HEK293 (cell line): ENCODE results near the gene ABR.
A peak's percentile ranks its signal among the peaks of the same experiment; 100 is the strongest.

Experiments
- GLIS2 ChIP-seq: fragments of 450-650 bp; formaldehyde crosslinking; IDR thresholded peaks from 2 replicates; pipeline ENCODE4 v1.5.1; 2016; ENCODE audit warnings: missing biosample characterization, missing genetic modification characterization
- IKZF3 ChIP-seq: fragments of 450-650 bp; IDR thresholded peaks from 2 replicates; pipeline ENCODE4 v1.5.0; 2018; ENCODE audit warnings: missing biosample characterization, mild to moderate bottlenecking, missing genetic modification characterization, moderate library complexity
- INSM2 ChIP-seq: fragments of 450-650 bp; formaldehyde crosslinking; IDR thresholded peaks from 2 replicates; pipeline ENCODE4 v1.5.1; 2016; ENCODE audit warnings: missing biosample characterization, missing genetic modification characterization
- KLF17 ChIP-seq: fragments of 450-650 bp; formaldehyde crosslinking; IDR thresholded peaks from 2 replicates; pipeline ENCODE4 v1.5.1; 2016; ENCODE audit warnings: missing biosample characterization, missing genetic modification characterization
- WT1 ChIP-seq: fragments of 450-650 bp; formaldehyde crosslinking; IDR thresholded peaks from 2 replicates; pipeline ENCODE4 v1.5.1; 2016; ENCODE audit warnings: missing biosample characterization, missing genetic modification characterization
- ZBTB1 ChIP-seq: fragments of 450-650 bp; formaldehyde crosslinking; IDR thresholded peaks from 2 replicates; pipeline ENCODE4 v1.5.1; 2016; ENCODE audit warnings: missing biosample characterization, missing genetic modification characterization
- ZBTB48 ChIP-seq: fragments of 450-650 bp; formaldehyde crosslinking; IDR thresholded peaks from 2 replicates; pipeline ENCODE4 v1.5.1; 2016; ENCODE audit warnings: missing biosample characterization, missing genetic modification characterization
- ZBTB6 ChIP-seq: fragments of 450-650 bp; formaldehyde crosslinking; IDR thresholded peaks from 2 replicates; pipeline ENCODE4 v1.5.1; 2017; ENCODE audit warnings: missing biosample characterization, missing genetic modification characterization
- ZBTB8A ChIP-seq: fragments of 450-650 bp; formaldehyde crosslinking; IDR thresholded peaks from 2 replicates; pipeline ENCODE4 v1.5.1; 2016; ENCODE audit warnings: missing biosample characterization, missing genetic modification characterization
- ZEB2 ChIP-seq: fragments of 450-650 bp; formaldehyde crosslinking; IDR thresholded peaks from 2 replicates; pipeline ENCODE4 v1.5.1; 2016; ENCODE audit warnings: missing biosample characterization, missing genetic modification characterization
- ZNF366 ChIP-seq: fragments of 450-650 bp; formaldehyde crosslinking; conservative IDR thresholded peaks from 2 replicates; pipeline ENCODE4 v1.5.1; 2016; ENCODE audit warnings: missing biosample characterization, missing genetic modification characterization
- ZNF394 ChIP-seq: fragments of 450-650 bp; formaldehyde crosslinking; IDR thresholded peaks from 2 replicates; pipeline ENCODE4 v1.5.1; 2016; ENCODE audit warnings: missing biosample characterization, missing genetic modification characterization, mild to moderate bottlenecking, moderate library complexity, borderline replicate concordance
- ZNF580 ChIP-seq: fragments of 450-650 bp; formaldehyde crosslinking; IDR thresholded peaks from 2 replicates; pipeline ENCODE4 v1.5.1; 2016; ENCODE audit warnings: missing biosample characterization, missing genetic modification characterization
- ZNF600 ChIP-seq: fragments of 450-650 bp; formaldehyde crosslinking; IDR thresholded peaks from 2 replicates; pipeline ENCODE4 v1.5.1; 2016; ENCODE audit warnings: missing biosample characterization, missing genetic modification characterization
- ZNF623 ChIP-seq: fragments of 450-650 bp; formaldehyde crosslinking; IDR thresholded peaks from 2 replicates; pipeline ENCODE4 v1.5.1; 2016; ENCODE audit warnings: missing biosample characterization, missing genetic modification characterization
- ZNF629 ChIP-seq: fragments of 450-650 bp; formaldehyde crosslinking; IDR thresholded peaks from 2 replicates; pipeline ENCODE4 v1.5.1; 2017; ENCODE audit warnings: missing biosample characterization, missing genetic modification characterization
- ZNF76 ChIP-seq: fragments of 450-650 bp; formaldehyde crosslinking; IDR thresholded peaks from 2 replicates; pipeline ENCODE4; 2016; ENCODE audit warnings: low read depth, missing biosample characterization, missing genetic modification characterization, borderline replicate concordance
- ZNF830 ChIP-seq: fragments of 450-650 bp; IDR thresholded peaks from 2 replicates; pipeline ENCODE4 v1.5.0; 2018; ENCODE audit warnings: missing biosample characterization, missing genetic modification characterization, low read depth, mild to moderate bottlenecking, moderate library complexity
- TF ChIP-seq, protein P1 (sequence below): fragments of 450-650 bp; formaldehyde crosslinking; IDR thresholded peaks from 2 replicates; pipeline ENCODE4 v1.5.1; 2016; ENCODE audit warnings: missing biosample characterization, missing genetic modification characterization
- TF ChIP-seq, protein P2 (sequence below): fragments of 450-650 bp; formaldehyde crosslinking; IDR thresholded peaks from 2 replicates; pipeline ENCODE4 v1.5.1; 2016; ENCODE audit warnings: missing biosample characterization, missing genetic modification characterization
- TF ChIP-seq, protein P3 (sequence below): fragments of 450-650 bp; formaldehyde crosslinking; IDR thresholded peaks from 2 replicates; pipeline ENCODE4 v1.5.1; 2016; ENCODE audit warnings: missing biosample characterization, missing genetic modification characterization
- TF ChIP-seq, protein P4 (sequence below): fragments of 450-650 bp; formaldehyde crosslinking; IDR thresholded peaks from 2 replicates; pipeline ENCODE4 v1.5.1; 2016; ENCODE audit warnings: missing biosample characterization, missing genetic modification characterization
- TF ChIP-seq, protein P5 (sequence below): fragments of 450-650 bp; formaldehyde crosslinking; IDR thresholded peaks from 2 replicates; pipeline ENCODE4 v1.5.1; 2016; ENCODE audit warnings: missing biosample characterization, missing genetic modification characterization

The ABR gene

DNA sequence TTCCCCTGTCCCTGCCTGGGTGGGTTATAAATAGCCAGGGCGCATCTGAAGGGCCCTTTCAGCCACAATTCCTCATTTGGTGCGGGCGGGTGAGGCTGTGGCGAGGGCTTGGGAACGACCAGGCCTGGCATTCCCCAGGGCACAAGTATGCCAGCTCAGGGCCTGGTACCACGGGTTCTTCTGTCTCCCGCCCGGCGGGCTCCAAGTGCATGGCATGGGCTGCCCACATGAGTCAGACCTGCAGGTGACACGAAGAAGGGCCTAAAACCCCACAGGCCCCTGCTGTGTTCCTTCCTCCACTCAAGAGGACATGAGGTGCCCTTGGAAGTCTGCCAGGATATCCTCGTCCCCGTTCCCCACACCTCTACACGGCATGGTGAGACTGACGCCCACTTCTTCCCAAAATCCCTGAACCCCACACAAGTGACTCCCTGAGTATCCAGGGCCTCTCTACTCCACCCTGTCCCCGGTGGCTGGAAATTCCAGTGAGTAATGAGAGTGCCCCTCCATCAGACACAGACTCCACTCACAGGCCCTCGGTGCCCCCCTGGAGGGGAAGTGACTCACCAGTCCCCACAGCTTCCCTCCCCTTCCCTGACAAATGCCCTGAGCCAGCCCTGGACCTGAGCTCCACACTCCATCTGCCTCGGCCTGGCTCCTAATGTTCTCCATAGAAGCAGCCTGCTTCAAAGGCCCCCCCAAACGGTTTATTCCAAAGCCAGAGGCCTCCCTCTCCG is 68.8 kb downstream of the ABR start (continued):
- TF ChIP-seq, protein P1, sequence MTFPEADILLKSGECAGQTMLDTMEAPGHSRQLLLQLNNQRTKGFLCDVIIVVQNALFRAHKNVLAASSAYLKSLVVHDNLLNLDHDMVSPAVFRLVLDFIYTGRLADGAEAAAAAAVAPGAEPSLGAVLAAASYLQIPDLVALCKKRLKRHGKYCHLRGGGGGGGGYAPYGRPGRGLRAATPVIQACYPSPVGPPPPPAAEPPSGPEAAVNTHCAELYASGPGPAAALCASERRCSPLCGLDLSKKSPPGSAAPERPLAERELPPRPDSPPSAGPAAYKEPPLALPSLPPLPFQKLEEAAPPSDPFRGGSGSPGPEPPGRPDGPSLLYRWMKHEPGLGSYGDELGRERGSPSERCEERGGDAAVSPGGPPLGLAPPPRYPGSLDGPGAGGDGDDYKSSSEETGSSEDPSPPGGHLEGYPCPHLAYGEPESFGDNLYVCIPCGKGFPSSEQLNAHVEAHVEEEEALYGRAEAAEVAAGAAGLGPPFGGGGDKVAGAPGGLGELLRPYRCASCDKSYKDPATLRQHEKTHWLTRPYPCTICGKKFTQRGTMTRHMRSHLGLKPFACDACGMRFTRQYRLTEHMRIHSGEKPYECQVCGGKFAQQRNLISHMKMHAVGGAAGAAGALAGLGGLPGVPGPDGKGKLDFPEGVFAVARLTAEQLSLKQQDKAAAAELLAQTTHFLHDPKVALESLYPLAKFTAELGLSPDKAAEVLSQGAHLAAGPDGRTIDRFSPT (tag by site-specific recombination): peak; percentile 77
- 0 out of 2 replicates have a peak, but pooled peaks have one; percentile 13 for TF ChIP-seq ZNF623 (tag by site-specific recombination)
- TF ChIP-seq, protein P2, sequence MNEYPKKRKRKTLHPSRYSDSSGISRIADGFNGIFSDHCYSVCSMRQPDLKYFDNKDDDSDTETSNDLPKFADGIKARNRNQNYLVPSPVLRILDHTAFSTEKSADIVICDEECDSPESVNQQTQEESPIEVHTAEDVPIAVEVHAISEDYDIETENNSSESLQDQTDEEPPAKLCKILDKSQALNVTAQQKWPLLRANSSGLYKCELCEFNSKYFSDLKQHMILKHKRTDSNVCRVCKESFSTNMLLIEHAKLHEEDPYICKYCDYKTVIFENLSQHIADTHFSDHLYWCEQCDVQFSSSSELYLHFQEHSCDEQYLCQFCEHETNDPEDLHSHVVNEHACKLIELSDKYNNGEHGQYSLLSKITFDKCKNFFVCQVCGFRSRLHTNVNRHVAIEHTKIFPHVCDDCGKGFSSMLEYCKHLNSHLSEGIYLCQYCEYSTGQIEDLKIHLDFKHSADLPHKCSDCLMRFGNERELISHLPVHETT (tag by site-specific recombination): peak; percentile 80
- TF ChIP-seq ZNF366: peak; percentile 76
- peak; percentile 83 for TF ChIP-seq ZNF629 (tag by site-specific recombination)
- 0 out of 2 replicates have a peak, but pooled peaks have one; percentile 52 for TF ChIP-seq ZNF76 (tag by site-specific recombination)
- peak; percentile 85 for TF ChIP-seq KLF17 (tag by site-specific recombination)
- TF ChIP-seq ZBTB8A: peak; percentile 68; the same call in 1 of the 2 replicates
- TF ChIP-seq ZBTB6: peak; percentile 78; the same call in 1 of the 2 replicates
- TF ChIP-seq ZNF394 (tag by site-specific recombination): peak; percentile 76; the same call in 1 of the 2 replicates
- peak; percentile 99 for TF ChIP-seq GLIS2
- peak; percentile 41; the same call in 1 of the 2 replicates for TF ChIP-seq INSM2
- peak; percentile 99 for TF ChIP-seq ZNF600 (tag by site-specific recombination)
- TF ChIP-seq, protein P3, sequence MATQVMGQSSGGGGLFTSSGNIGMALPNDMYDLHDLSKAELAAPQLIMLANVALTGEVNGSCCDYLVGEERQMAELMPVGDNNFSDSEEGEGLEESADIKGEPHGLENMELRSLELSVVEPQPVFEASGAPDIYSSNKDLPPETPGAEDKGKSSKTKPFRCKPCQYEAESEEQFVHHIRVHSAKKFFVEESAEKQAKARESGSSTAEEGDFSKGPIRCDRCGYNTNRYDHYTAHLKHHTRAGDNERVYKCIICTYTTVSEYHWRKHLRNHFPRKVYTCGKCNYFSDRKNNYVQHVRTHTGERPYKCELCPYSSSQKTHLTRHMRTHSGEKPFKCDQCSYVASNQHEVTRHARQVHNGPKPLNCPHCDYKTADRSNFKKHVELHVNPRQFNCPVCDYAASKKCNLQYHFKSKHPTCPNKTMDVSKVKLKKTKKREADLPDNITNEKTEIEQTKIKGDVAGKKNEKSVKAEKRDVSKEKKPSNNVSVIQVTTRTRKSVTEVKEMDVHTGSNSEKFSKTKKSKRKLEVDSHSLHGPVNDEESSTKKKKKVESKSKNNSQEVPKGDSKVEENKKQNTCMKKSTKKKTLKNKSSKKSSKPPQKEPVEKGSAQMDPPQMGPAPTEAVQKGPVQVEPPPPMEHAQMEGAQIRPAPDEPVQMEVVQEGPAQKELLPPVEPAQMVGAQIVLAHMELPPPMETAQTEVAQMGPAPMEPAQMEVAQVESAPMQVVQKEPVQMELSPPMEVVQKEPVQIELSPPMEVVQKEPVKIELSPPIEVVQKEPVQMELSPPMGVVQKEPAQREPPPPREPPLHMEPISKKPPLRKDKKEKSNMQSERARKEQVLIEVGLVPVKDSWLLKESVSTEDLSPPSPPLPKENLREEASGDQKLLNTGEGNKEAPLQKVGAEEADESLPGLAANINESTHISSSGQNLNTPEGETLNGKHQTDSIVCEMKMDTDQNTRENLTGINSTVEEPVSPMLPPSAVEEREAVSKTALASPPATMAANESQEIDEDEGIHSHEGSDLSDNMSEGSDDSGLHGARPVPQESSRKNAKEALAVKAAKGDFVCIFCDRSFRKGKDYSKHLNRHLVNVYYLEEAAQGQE (tag by site-specific recombination): 0 out of 2 replicates have a peak, but pooled peaks have one; percentile 33
- TF ChIP-seq ZBTB48 (tag by site-specific recombination): peak; percentile 93
- peak; percentile 92 for TF ChIP-seq ZEB2 (tag by site-specific recombination)
- TF ChIP-seq, protein P4, sequence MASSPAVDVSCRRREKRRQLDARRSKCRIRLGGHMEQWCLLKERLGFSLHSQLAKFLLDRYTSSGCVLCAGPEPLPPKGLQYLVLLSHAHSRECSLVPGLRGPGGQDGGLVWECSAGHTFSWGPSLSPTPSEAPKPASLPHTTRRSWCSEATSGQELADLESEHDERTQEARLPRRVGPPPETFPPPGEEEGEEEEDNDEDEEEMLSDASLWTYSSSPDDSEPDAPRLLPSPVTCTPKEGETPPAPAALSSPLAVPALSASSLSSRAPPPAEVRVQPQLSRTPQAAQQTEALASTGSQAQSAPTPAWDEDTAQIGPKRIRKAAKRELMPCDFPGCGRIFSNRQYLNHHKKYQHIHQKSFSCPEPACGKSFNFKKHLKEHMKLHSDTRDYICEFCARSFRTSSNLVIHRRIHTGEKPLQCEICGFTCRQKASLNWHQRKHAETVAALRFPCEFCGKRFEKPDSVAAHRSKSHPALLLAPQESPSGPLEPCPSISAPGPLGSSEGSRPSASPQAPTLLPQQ: peak; percentile 29; the same call in 1 of the 2 replicates
- no peak for TF ChIP-seq ZBTB1
- TF ChIP-seq, protein P5, sequence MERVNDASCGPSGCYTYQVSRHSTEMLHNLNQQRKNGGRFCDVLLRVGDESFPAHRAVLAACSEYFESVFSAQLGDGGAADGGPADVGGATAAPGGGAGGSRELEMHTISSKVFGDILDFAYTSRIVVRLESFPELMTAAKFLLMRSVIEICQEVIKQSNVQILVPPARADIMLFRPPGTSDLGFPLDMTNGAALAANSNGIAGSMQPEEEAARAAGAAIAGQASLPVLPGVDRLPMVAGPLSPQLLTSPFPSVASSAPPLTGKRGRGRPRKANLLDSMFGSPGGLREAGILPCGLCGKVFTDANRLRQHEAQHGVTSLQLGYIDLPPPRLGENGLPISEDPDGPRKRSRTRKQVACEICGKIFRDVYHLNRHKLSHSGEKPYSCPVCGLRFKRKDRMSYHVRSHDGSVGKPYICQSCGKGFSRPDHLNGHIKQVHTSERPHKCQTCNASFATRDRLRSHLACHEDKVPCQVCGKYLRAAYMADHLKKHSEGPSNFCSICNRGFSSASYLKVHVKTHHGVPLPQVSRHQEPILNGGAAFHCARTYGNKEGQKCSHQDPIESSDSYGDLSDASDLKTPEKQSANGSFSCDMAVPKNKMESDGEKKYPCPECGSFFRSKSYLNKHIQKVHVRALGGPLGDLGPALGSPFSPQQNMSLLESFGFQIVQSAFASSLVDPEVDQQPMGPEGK: peak; percentile 99
- TF ChIP-seq ZNF830 (tag by site-specific recombination): no peak
- TF ChIP-seq WT1 (tag by site-specific recombination): peak; percentile 71
- peak; percentile 90 for TF ChIP-seq IKZF3
- no peak for TF ChIP-seq ZNF580 (tag by site-specific recombination)
